GM23338 (cell line): Measurements from ENCODE around the gene CXCL1. TPM values are rescaled to one million over a fixed set of nuclear protein-coding genes. Genes with fewer than 3 reads are reported as not detected.

Experiments used
- ATAC-seq: fragments of 200-7000 bp; cut with Tn5 transposase; 3 replicates; pipeline ENCODE4 v1.9.1; 2020
- DNase-seq: peaks from one replicate; pipeline ENCODE4 v3.0.0-alpha.2; 2015; ENCODE audit warnings: low spot score
- H2AFZ ChIP-seq: fragments of 200-600 bp; sonication (generic); 2 replicates; pipeline ENCODE4 v1.8.0; 2016; ENCODE audit warnings: antibody characterized with exemption, mild to moderate bottlenecking, moderate library complexity
- H3F3A ChIP-seq: fragments of 200-600 bp; sonication (generic); replicated peaks from 2 replicates; pipeline ENCODE4 v1.8.0; 2017; ENCODE audit warnings: antibody characterized with exemption, mixed run types, low read depth
- H3K27ac ChIP-seq: fragments of 200-600 bp; sonication (generic); 2 replicates; pipeline ENCODE4 v1.6.1; 2016; ENCODE audit warnings: low read depth
- H3K27me3 ChIP-seq: fragments of 200-600 bp; sonication (generic); 2 replicates; pipeline ENCODE4 v1.8.0; 2016; ENCODE audit warnings: mild to moderate bottlenecking, mixed run types, moderate library complexity; ENCODE audit not compliant: insufficient read depth
- H3K36me3 ChIP-seq: fragments of 200-600 bp; sonication (generic); 2 replicates; pipeline ENCODE4 v1.8.0; 2016; ENCODE audit warnings: mild to moderate bottlenecking; ENCODE audit not compliant: insufficient read depth
- H3K4me1 ChIP-seq: fragments of 200-600 bp; sonication (generic); 2 replicates; pipeline ENCODE4 v1.8.0; 2016; ENCODE audit warnings: mild to moderate bottlenecking, moderate library complexity; ENCODE audit not compliant: insufficient read depth
- H3K4me2 ChIP-seq: fragments of 200-600 bp; sonication (generic); 2 replicates; pipeline ENCODE4 v1.7.1; 2017; ENCODE audit warnings: mixed run types
- H3K4me3 ChIP-seq: fragments of 200-600 bp; sonication (generic); 2 replicates; pipeline ENCODE4 v1.6.1; 2016; ENCODE audit warnings: mixed run types
- H3K79me2 ChIP-seq: fragments of 200-600 bp; sonication (generic); replicated peaks from 2 replicates; pipeline ENCODE4 v1.8.0; 2017; ENCODE audit warnings: mild to moderate bottlenecking; ENCODE audit not compliant: insufficient read depth
- H3K9me2 ChIP-seq: fragments of 200-600 bp; sonication (generic); 2 replicates; pipeline ENCODE4 v1.8.0; 2017; ENCODE audit not compliant: insufficient read depth
- H4K20me1 ChIP-seq: fragments of 200-600 bp; sonication (generic); replicated peaks from 2 replicates; pipeline ENCODE4 v1.8.0; 2017; ENCODE audit warnings: mild to moderate bottlenecking; ENCODE audit not compliant: insufficient read depth
- H3K27ac Mint-ChIP-seq: 2 replicates; pipeline ENCODE4 v1.8.0; 2020; ENCODE audit warnings: inconsistent platforms, mild to moderate bottlenecking, moderate library complexity, mixed read lengths
- H3K27me3 Mint-ChIP-seq: 3 replicates; pipeline ENCODE4 v1.8.0; 2022; ENCODE audit warnings: low read depth, mild to moderate bottlenecking, moderate library complexity, mixed read lengths, inconsistent platforms; ENCODE audit not compliant: insufficient read depth, poor library complexity
- H3K36me3 Mint-ChIP-seq: 3 replicates; pipeline ENCODE4 v1.8.0; 2021; ENCODE audit warnings: low read depth, mild to moderate bottlenecking, inconsistent platforms, moderate library complexity, mixed read lengths
- H3K4me1 Mint-ChIP-seq: 3 replicates; pipeline ENCODE4 v1.8.0; 2020; ENCODE audit warnings: mild to moderate bottlenecking, inconsistent platforms, mixed read lengths
- H3K4me3 Mint-ChIP-seq: 3 replicates; pipeline ENCODE4 v1.8.0; 2021; ENCODE audit warnings: moderate library complexity, mild to moderate bottlenecking, inconsistent platforms, mixed read lengths
- H3K9me3 Mint-ChIP-seq: 3 replicates; pipeline ENCODE4 v1.8.0; 2020; ENCODE audit warnings: moderate library complexity, mild to moderate bottlenecking, inconsistent platforms, mixed read lengths
- CREB1 ChIP-seq: fragments of 250-450 bp; sonication (Bioruptor Pico); IDR thresholded peaks from 2 replicates; pipeline ENCODE4 v1.5.0; 2020; ENCODE audit warnings: low read depth, mild to moderate bottlenecking, moderate library complexity
- EZH2 ChIP-seq: fragments of 200-600 bp; sonication (generic); IDR thresholded peaks from one replicate; pipeline ENCODE4 v1.8.0; 2017; ENCODE audit warnings: antibody characterized with exemption, mild to moderate bottlenecking, low read depth; ENCODE audit not compliant: unreplicated experiment
- EZH2phosphoT487 ChIP-seq: fragments of 200-600 bp; sonication (generic); IDR thresholded peaks from one replicate; pipeline ENCODE4 v1.8.1; 2018; ENCODE audit warnings: antibody characterized with exemption; ENCODE audit not compliant: unreplicated experiment
- JUNB ChIP-seq: IDR thresholded peaks from one replicate; pipeline ENCODE4 v1.6.1; 2016; ENCODE audit warnings: antibody characterized with exemption; ENCODE audit not compliant: unreplicated experiment
- NANOG ChIP-seq: IDR thresholded peaks from 2 replicates; pipeline ENCODE4 v1.6.1; 2016; ENCODE audit warnings: antibody characterized with exemption, borderline replicate concordance
- POLR2AphosphoS5 ChIP-seq: IDR thresholded peaks from 2 replicates; pipeline ENCODE4 v1.6.1; 2016; ENCODE audit warnings: antibody characterized with exemption, low read depth
- STAT1 ChIP-seq: IDR thresholded peaks from one replicate; pipeline ENCODE4 v1.6.1; 2016; ENCODE audit warnings: antibody characterized with exemption; ENCODE audit not compliant: unreplicated experiment
- ZNF114 ChIP-seq: fragments of 250-450 bp; sonication (Bioruptor Pico); IDR thresholded peaks from 2 replicates; pipeline ENCODE4 v1.5.0; 2020; ENCODE audit warnings: mild to moderate bottlenecking, moderate library complexity
- ZNF331 ChIP-seq: fragments of 250-450 bp; sonication (Bioruptor Pico); IDR thresholded peaks from 2 replicates; pipeline ENCODE4 v1.5.0; 2020; ENCODE audit warnings: low read depth, mild to moderate bottlenecking, moderate library complexity
- polyA plus RNA-seq: library from polyadenylated mRNA; unstranded; fragments of >200 nt; fragmentation: Nextera tagmentation; extraction: Ambion mirVana; gene quantifications from 2 replicates; pipeline ENCODE4 v1.2.1, GENCODE V29; 2016
- total RNA-seq: library from RNA; depleted of rRNA; stranded (reverse); fragments of >200 nt; shearing (Covaris generic); gene quantifications from 2 replicates; pipeline ENCODE4 v1.2.3, GENCODE V29; 2014
- TF ChIP-seq, protein P1 (sequence below): IDR thresholded peaks from 2 replicates; pipeline ENCODE4 v1.6.1; 2016; ENCODE audit warnings: antibody characterized with exemption
- TF ChIP-seq, protein P2 (sequence below): fragments of 250-450 bp; sonication (Bioruptor Pico); IDR thresholded peaks from 2 replicates; pipeline ENCODE4 v1.5.0; 2020; ENCODE audit warnings: mild to moderate bottlenecking, moderate library complexity
- TF ChIP-seq, protein P3 (sequence below), 2 experiments: fragments of 200-600 bp in 1 of 2; sonication (generic) in 1 of 2; conservative IDR thresholded peaks; 2 replicates each; pipeline versions ENCODE4 v1.5.1 to v1.6.1; 2016 to 2017; ENCODE audit warnings: antibody characterized with exemption in 2 of 2, low read depth in 2 of 2, mild to moderate bottlenecking in 2 of 2, moderate library complexity in 1 of 2
- TF ChIP-seq, protein P4 (sequence below): IDR thresholded peaks from one replicate; pipeline ENCODE4 v1.6.1; 2018; ENCODE audit warnings: antibody characterized with exemption; ENCODE audit not compliant: unreplicated experiment

CXCL1 gene
- total and polyA plus RNA-seq, 2 experiments from 2014 or later, result 1.6 to 2.5 TPM

DNA sequence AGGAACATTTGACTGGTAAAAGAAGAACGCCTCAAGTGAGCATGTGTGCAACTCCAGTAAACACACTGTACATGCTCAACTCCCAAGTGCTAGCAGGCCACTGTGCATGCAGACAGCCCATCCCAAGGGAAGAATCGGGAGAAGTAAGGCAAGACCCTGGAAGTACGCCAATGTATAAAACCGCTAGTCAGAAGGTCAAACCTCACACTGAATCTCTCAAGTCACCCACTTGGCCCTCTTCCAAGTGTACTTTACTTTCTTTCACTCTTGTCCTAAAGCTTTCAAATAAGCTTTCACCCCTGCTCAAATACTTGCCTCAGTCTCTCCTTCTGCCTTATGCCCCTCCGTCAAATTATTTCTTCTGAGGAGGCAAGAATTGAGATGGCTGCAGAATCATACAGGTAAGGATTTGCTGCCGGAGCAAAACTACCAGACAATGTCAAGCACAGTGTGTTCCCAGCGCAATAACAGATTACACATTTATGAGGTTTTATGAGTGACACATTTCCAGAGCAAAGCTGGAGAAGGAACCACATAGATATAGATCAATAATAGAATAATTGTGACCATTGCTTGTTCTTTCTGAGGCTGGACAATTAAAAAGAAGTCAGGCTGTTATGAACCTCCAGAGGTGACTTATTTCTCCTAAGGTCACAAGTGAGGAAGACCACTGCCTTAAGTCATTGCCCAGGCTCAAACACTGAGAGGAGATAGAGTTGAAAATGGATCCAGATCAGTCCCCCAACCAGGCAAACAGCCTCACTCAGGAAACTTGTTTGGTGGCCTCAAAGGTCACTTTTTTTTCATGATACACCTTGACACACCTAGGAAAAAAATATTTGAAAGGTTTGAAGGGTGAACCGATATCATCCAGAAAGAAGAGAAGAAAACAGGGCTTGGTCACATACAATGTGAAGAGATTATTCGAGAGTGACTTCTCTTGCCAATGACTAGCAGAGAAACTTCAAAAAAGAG, 26.3 kb downstream of the CXCL1 start:
- DNase-seq, result no peak
- H3K27ac ChIP-seq, result no peak overlapping the region
- no peak for ATAC-seq
- H3K9me3 Mint-ChIP-seq, result no peaks in the 10 kb centered on the region
- H3K9me2 ChIP-seq, result no peaks in the 10 kb centered on the region
- no peak overlapping the region; the same call in 1 of the 2 replicates for H2AFZ ChIP-seq
- no peaks in the 10 kb centered on the region for H4K20me1 ChIP-seq
- TF ChIP-seq, protein P1, sequence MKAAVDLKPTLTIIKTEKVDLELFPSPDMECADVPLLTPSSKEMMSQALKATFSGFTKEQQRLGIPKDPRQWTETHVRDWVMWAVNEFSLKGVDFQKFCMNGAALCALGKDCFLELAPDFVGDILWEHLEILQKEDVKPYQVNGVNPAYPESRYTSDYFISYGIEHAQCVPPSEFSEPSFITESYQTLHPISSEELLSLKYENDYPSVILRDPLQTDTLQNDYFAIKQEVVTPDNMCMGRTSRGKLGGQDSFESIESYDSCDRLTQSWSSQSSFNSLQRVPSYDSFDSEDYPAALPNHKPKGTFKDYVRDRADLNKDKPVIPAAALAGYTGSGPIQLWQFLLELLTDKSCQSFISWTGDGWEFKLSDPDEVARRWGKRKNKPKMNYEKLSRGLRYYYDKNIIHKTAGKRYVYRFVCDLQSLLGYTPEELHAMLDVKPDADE, result no peak
- no peak for TF ChIP-seq NANOG
- TF ChIP-seq, protein P2, sequence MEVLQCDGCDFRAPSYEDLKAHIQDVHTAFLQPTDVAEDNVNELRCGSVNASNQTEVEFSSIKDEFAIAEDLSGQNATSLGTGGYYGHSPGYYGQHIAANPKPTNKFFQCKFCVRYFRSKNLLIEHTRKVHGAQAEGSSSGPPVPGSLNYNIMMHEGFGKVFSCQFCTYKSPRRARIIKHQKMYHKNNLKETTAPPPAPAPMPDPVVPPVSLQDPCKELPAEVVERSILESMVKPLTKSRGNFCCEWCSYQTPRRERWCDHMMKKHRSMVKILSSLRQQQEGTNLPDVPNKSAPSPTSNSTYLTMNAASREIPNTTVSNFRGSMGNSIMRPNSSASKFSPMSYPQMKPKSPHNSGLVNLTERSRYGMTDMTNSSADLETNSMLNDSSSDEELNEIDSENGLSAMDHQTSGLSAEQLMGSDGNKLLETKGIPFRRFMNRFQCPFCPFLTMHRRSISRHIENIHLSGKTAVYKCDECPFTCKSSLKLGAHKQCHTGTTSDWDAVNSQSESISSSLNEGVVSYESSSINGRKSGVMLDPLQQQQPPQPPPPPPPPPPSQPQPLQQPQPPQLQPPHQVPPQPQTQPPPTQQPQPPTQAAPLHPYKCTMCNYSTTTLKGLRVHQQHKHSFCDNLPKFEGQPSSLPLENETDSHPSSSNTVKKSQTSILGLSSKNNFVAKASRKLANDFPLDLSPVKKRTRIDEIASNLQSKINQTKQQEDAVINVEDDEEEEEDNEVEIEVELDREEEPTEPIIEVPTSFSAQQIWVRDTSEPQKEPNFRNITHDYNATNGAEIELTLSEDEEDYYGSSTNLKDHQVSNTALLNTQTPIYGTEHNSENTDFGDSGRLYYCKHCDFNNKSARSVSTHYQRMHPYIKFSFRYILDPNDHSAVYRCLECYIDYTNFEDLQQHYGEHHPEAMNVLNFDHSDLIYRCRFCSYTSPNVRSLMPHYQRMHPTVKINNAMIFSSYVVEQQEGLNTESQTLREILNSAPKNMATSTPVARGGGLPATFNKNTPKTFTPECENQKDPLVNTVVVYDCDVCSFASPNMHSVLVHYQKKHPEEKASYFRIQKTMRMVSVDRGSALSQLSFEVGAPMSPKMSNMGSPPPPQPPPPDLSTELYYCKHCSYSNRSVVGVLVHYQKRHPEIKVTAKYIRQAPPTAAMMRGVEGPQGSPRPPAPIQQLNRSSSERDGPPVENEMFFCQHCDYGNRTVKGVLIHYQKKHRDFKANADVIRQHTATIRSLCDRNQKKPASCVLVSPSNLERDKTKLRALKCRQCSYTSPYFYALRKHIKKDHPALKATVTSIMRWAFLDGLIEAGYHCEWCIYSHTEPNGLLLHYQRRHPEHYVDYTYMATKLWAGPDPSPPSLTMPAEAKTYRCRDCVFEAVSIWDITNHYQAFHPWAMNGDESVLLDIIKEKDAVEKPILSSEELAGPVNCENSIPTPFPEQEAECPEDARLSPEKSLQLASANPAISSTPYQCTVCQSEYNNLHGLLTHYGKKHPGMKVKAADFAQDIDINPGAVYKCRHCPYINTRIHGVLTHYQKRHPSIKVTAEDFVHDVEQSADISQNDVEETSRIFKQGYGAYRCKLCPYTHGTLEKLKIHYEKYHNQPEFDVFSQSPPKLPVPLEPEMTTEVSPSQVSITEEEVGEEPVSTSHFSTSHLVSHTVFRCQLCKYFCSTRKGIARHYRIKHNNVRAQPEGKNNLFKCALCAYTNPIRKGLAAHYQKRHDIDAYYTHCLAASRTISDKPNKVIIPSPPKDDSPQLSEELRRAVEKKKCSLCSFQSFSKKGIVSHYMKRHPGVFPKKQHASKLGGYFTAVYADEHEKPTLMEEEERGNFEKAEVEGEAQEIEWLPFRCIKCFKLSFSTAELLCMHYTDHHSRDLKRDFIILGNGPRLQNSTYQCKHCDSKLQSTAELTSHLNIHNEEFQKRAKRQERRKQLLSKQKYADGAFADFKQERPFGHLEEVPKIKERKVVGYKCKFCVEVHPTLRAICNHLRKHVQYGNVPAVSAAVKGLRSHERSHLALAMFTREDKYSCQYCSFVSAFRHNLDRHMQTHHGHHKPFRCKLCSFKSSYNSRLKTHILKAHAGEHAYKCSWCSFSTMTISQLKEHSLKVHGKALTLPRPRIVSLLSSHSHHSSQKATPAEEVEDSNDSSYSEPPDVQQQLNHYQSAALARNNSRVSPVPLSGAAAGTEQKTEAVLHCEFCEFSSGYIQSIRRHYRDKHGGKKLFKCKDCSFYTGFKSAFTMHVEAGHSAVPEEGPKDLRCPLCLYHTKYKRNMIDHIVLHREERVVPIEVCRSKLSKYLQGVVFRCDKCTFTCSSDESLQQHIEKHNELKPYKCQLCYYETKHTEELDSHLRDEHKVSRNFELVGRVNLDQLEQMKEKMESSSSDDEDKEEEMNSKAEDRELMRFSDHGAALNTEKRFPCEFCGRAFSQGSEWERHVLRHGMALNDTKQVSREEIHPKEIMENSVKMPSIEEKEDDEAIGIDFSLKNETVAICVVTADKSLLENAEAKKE (CRISPR knock-in tag), result no peak
- no peak for TF ChIP-seq ZNF331 (CRISPR knock-in tag)
- no peak for TF ChIP-seq POLR2AphosphoS5
- TF ChIP-seq, protein P3, sequence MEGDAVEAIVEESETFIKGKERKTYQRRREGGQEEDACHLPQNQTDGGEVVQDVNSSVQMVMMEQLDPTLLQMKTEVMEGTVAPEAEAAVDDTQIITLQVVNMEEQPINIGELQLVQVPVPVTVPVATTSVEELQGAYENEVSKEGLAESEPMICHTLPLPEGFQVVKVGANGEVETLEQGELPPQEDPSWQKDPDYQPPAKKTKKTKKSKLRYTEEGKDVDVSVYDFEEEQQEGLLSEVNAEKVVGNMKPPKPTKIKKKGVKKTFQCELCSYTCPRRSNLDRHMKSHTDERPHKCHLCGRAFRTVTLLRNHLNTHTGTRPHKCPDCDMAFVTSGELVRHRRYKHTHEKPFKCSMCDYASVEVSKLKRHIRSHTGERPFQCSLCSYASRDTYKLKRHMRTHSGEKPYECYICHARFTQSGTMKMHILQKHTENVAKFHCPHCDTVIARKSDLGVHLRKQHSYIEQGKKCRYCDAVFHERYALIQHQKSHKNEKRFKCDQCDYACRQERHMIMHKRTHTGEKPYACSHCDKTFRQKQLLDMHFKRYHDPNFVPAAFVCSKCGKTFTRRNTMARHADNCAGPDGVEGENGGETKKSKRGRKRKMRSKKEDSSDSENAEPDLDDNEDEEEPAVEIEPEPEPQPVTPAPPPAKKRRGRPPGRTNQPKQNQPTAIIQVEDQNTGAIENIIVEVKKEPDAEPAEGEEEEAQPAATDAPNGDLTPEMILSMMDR (conservative IDR thresholded peaks at IDR 0.05; ENCODE audit: low read depth in 2 of 2), result no peak
- TF ChIP-seq, protein P4, sequence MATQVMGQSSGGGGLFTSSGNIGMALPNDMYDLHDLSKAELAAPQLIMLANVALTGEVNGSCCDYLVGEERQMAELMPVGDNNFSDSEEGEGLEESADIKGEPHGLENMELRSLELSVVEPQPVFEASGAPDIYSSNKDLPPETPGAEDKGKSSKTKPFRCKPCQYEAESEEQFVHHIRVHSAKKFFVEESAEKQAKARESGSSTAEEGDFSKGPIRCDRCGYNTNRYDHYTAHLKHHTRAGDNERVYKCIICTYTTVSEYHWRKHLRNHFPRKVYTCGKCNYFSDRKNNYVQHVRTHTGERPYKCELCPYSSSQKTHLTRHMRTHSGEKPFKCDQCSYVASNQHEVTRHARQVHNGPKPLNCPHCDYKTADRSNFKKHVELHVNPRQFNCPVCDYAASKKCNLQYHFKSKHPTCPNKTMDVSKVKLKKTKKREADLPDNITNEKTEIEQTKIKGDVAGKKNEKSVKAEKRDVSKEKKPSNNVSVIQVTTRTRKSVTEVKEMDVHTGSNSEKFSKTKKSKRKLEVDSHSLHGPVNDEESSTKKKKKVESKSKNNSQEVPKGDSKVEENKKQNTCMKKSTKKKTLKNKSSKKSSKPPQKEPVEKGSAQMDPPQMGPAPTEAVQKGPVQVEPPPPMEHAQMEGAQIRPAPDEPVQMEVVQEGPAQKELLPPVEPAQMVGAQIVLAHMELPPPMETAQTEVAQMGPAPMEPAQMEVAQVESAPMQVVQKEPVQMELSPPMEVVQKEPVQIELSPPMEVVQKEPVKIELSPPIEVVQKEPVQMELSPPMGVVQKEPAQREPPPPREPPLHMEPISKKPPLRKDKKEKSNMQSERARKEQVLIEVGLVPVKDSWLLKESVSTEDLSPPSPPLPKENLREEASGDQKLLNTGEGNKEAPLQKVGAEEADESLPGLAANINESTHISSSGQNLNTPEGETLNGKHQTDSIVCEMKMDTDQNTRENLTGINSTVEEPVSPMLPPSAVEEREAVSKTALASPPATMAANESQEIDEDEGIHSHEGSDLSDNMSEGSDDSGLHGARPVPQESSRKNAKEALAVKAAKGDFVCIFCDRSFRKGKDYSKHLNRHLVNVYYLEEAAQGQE, result no peak
- no peak for TF ChIP-seq EZH2
- TF ChIP-seq EZH2phosphoT487, result no peak
- no peak for TF ChIP-seq ZNF114 (CRISPR knock-in tag)
- no peak for TF ChIP-seq STAT1
- no peak for TF ChIP-seq CREB1 (CRISPR knock-in tag)
- no peak for TF ChIP-seq JUNB
- no peak overlapping the region for H3K4me3 ChIP-seq
- H3K4me2 ChIP-seq, result no peak overlapping the region
- H3K79me2 ChIP-seq, result no peaks in the 10 kb centered on the region
- no peaks in the 10 kb centered on the region for H3K27me3 ChIP-seq
- H3K36me3 Mint-ChIP-seq, result no peaks in the 10 kb centered on the region
- peaks cover 3% of the 10 kb centered on the region; the same call in 1 of the 3 replicates for H3K4me1 Mint-ChIP-seq
- H3K27ac Mint-ChIP-seq, result no peak overlapping the region
- H3K4me3 Mint-ChIP-seq, result no peak overlapping the region
- no peaks in the 10 kb centered on the region for H3F3A ChIP-seq
- no peaks in the 10 kb centered on the region for H3K36me3 ChIP-seq
- H3K27me3 Mint-ChIP-seq, result no peaks in the 10 kb centered on the region
- H3K4me1 ChIP-seq, result no peaks in the 10 kb centered on the region
